ENCODE measurements around the gene FUT4.

GRCh38 chr11:94574193-94574961 is 30.7 kb downstream of the FUT4 start:
- TF ChIP-seq CTCF (IDR thresholded peaks at IDR 0.05), result no peak
- no peak for TF ChIP-seq POLR2A (IDR thresholded peaks at IDR 0.05)

Measured in thyroid gland (tissue), 4 donors.